PC-3 (cell line): ENCODE measurements around the gene BASP1. TPM values are rescaled to one million over a fixed set of nuclear protein-coding genes. Genes with fewer than 3 reads are reported as not detected.
A peak's percentile ranks its signal among the peaks of the same experiment; 100 is the strongest.

Experiments
- ATAC-seq: fragments of 200-7000 bp; cut with Tn5 transposase; 2 replicates; pipeline ENCODE4 v1.9.1; 2020; ENCODE audit warnings: mild to moderate bottlenecking, moderate library complexity
- BruUV-seq: library from RNA; stranded (reverse); fragments of 400-500 nt; replicated peaks from 2 replicates; lab custom pipeline; 2021; lab: Mats Ljungman, UMichigan
- CTCF ChIA-PET: fragments of 300-600 bp; sonication (Branson Sonifier 250); formaldehyde crosslinking; loops from one replicate; lab custom pipeline; 2022; ENCODE audit warnings: antibody characterized with exemption; lab: Charles Lee
- POLR2A ChIA-PET: fragments of 300-600 bp; sonication (Branson Sonifier 250); formaldehyde crosslinking; loops from one replicate; lab custom pipeline; 2022; ENCODE audit warnings: antibody characterized with exemption; ENCODE audit not compliant: unreplicated experiment; lab: Charles Lee
- DNase-seq: peaks from one replicate; pipeline ENCODE4 v3.0.0-alpha.2; 2015
- H2AFZ ChIP-seq: fragments of 300-600 bp; sonication (generic); 2 replicates; pipeline ENCODE4 v1.6.0; 2016; ENCODE audit warnings: antibody characterized with exemption, low read length
- H3F3A ChIP-seq: fragments of 300-600 bp; sonication (generic); one replicate; pipeline ENCODE4 v1.6.0; 2017; ENCODE audit warnings: antibody characterized with exemption, low read length, control low read depth, mild to moderate bottlenecking; ENCODE audit not compliant: unreplicated experiment
- H3K27ac ChIP-seq: fragments of 300-600 bp; sonication (generic); 2 replicates; pipeline ENCODE4 v1.5.1; 2016; ENCODE audit warnings: mild to moderate bottlenecking, low read length
- H3K27me3 ChIP-seq: fragments of 300-600 bp; sonication (generic); 2 replicates; pipeline ENCODE4 v1.6.1; 2016; ENCODE audit warnings: low read length, mixed read lengths
- H3K36me3 ChIP-seq: fragments of 300-600 bp; sonication (generic); 2 replicates; pipeline ENCODE4 v1.6.1; 2016; ENCODE audit warnings: low read depth, mixed run types, low read length, mixed read lengths
- H3K4me1 ChIP-seq: fragments of 300-600 bp; sonication (generic); 2 replicates; pipeline ENCODE4 v1.5.1; 2016; ENCODE audit warnings: low read length; ENCODE audit not compliant: insufficient read depth
- H3K4me2 ChIP-seq: fragments of 300-600 bp; sonication (generic); 2 replicates; pipeline ENCODE4 v1.6.0; 2016; ENCODE audit warnings: low read length
- H3K4me3 ChIP-seq: fragments of 300-600 bp; sonication (generic); 2 replicates; pipeline ENCODE4 v1.5.1; 2016; ENCODE audit warnings: mild to moderate bottlenecking, low read length, mixed read lengths
- H3K79me2 ChIP-seq: fragments of 300-600 bp; sonication (generic); 2 replicates; pipeline ENCODE4 v1.6.1; 2017; ENCODE audit warnings: low read length, mixed read lengths
- H3K9ac ChIP-seq: fragments of 300-600 bp; sonication (generic); 2 replicates; pipeline ENCODE4 v1.6.0; 2016; ENCODE audit warnings: mild to moderate bottlenecking, low read length
- H3K9me2 ChIP-seq: fragments of 300-600 bp; sonication (generic); replicated peaks from 2 replicates; pipeline ENCODE4 v1.6.1; 2016; ENCODE audit warnings: mixed run types, low read length, mixed read lengths
- H3K9me3 ChIP-seq: fragments of 300-600 bp; sonication (generic); 2 replicates; pipeline ENCODE4 v1.6.1; 2016; ENCODE audit warnings: low read length, mixed read lengths
- H4K20me1 ChIP-seq: fragments of 300-600 bp; sonication (generic); 2 replicates; pipeline ENCODE4 v1.6.1; 2016; ENCODE audit warnings: low read length, mixed read lengths
- CTCF ChIP-seq: fragments of 300-600 bp; sonication (generic); conservative IDR thresholded peaks from 2 replicates; pipeline ENCODE4 v1.5.1; 2017; ENCODE audit warnings: antibody characterized with exemption, low read depth, mild to moderate bottlenecking, low read length
- EZH2 ChIP-seq: fragments of 300-600 bp; sonication (generic); IDR thresholded peaks from one replicate; pipeline ENCODE4 v1.6.1; 2017; ENCODE audit warnings: antibody characterized with exemption, mild to moderate bottlenecking, low read length; ENCODE audit not compliant: unreplicated experiment
- EZH2phosphoT487 ChIP-seq: fragments of 300-600 bp; sonication (generic); IDR thresholded peaks from 2 replicates; pipeline ENCODE4 v1.6.1; 2018; ENCODE audit warnings: mild to moderate bottlenecking, antibody characterized with exemption, low read length, borderline replicate concordance
- intact Hi-C: fragments of 100-400 bp; cut with micrococcal nuclease; formaldehyde crosslinking; loops from 2 replicates; pipeline ENCODE4 v1.9.0; 2023
- total RNA-seq: library from RNA; depleted of rRNA; stranded (reverse); fragments of >200 nt; gene quantifications from 2 replicates; pipeline ENCODE4 v1.2.3, GENCODE V29; 2014

The BASP1 gene
- total RNA-seq, 1 experiment from 2014 or later, result 169 TPM

GRCh38 chr5:17304282-17304681 lies 86.9 kb downstream of the BASP1 start:
- no peak overlapping the region for H3K27ac ChIP-seq
- H3F3A ChIP-seq, result no peaks in the 10 kb centered on the region
- DNase-seq (no peak), ATAC-seq (no peak)
- H3K4me3 ChIP-seq, result no peak overlapping the region
- peaks cover 35% of the 10 kb centered on the region for H3K4me1 ChIP-seq
- H3K9me2 ChIP-seq, result no peaks in the 10 kb centered on the region
- H3K27me3 ChIP-seq, result no peaks in the 10 kb centered on the region
- no peak overlapping the region for H3K4me2 ChIP-seq
- H3K36me3 ChIP-seq, result no peaks in the 10 kb centered on the region
- BruUV-seq, result no TSS peak
- H3K9ac ChIP-seq, result no peak overlapping the region
- intact Hi-C loops, result no loop called here
- H3K79me2 ChIP-seq, result no peaks in the 10 kb centered on the region
- no peaks in the 10 kb centered on the region for H3K9me3 ChIP-seq
- no peak overlapping the region for H2AFZ ChIP-seq
- CTCF ChIA-PET, result no interaction called here
- no peaks in the 10 kb centered on the region for H4K20me1 ChIP-seq
- no peak for TF ChIP-seq EZH2
- TF ChIP-seq EZH2phosphoT487, result no peak
- no peak for TF ChIP-seq CTCF
- POLR2A ChIA-PET, result no interaction called here

GRCh38 chr5:17305017-17305416 lies 87.6 kb downstream of the BASP1 start:
- no peaks in the 10 kb centered on the region for H3K79me2 ChIP-seq
- TF ChIP-seq EZH2phosphoT487, result no peak
- TF ChIP-seq CTCF, result no peak
- no peak for TF ChIP-seq EZH2
- peak overlapping the region; percentile 74 for H3K4me2 ChIP-seq
- H3K27me3 ChIP-seq, result no peaks in the 10 kb centered on the region
- ATAC-seq, result no peak
- H3K9ac ChIP-seq, result peak overlapping the region; percentile 7; the same call in 1 of the 2 replicates
- H2AFZ ChIP-seq, result no peak overlapping the region
- no peak overlapping the region for H3K4me3 ChIP-seq
- CTCF ChIA-PET, result no interaction called here
- H3K36me3 ChIP-seq, result no peaks in the 10 kb centered on the region
- H3K9me2 ChIP-seq, result no peaks in the 10 kb centered on the region
- intact Hi-C loops, result loop anchor here (5.0 kb wide), 1 partner anchor 48 kb away; no protein-coding TSS in a partner anchor
- no TSS peak for BruUV-seq
- H4K20me1 ChIP-seq, result no peaks in the 10 kb centered on the region
- H3K27ac ChIP-seq, result peak overlapping the region; percentile 89
- peaks cover 35% of the 10 kb centered on the region for H3K4me1 ChIP-seq
- H3F3A ChIP-seq, result no peaks in the 10 kb centered on the region
- H3K9me3 ChIP-seq, result no peaks in the 10 kb centered on the region
- POLR2A ChIA-PET, result no interaction called here
- no peak for DNase-seq

- Histone ChIP-seq H2AFZ (peak overlapping the region; percentile 72), H3K27me3 (no peaks in the 10 kb centered on the region), H3F3A (no peaks in the 10 kb centered on the region), H3K27ac (peak overlapping the region; percentile 89), H3K4me2 (peak overlapping the region; percentile 74), H3K4me3 (peak overlapping the region; percentile 43), H3K4me1 (peaks cover 35% of the 10 kb centered on the region), H4K20me1 (no peaks in the 10 kb centered on the region), H3K9me2 (no peaks in the 10 kb centered on the region), H3K36me3 (no peaks in the 10 kb centered on the region), H3K9me3 (no peaks in the 10 kb centered on the region), H3K9ac (peak overlapping the region; percentile 65), H3K79me2 (no peaks in the 10 kb centered on the region)
- DNase-seq (peak; percentile 93), ATAC-seq (peak; percentile 88)
- intact Hi-C loops, result loop anchor here (2.0 to 5.0 kb wide), 2 partner anchors 49 to 87 kb away; no protein-coding TSS in a partner anchor
- ChIA-PET POLR2A (no interaction called here), CTCF (no interaction called here)
- TF ChIP-seq CTCF, result no peak
- no peak for TF ChIP-seq EZH2phosphoT487
- TF ChIP-seq EZH2, result no peak
- no TSS peak for BruUV-seq
Observed at GRCh38 chr5:17305964-17306725, 88.7 kb downstream of the BASP1 start.
